ENCODE data around the gene MST1R.

MST1R gene

DNA sequence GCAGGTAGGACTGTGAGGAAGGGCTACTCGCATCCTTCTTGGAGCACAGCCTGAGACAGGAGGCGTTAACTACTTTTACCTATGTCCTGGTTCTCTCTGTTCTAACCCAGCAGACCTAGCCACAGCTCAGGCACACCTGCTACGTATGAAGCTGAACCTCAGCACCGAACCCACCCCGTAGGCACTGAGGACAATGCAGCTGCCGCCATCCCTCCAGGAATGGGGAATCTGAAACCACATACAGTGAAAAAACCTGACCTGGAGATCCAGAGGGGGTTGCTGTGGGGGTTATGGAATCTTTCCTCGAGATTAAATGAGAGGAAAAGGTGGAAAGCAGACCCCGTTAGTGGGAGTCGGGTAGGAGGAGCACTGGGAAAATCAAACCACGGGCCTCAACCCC lies 14.4 kb downstream of the MST1R start:
- Histone ChIP-seq H3K9ac (ENCODE audit: low read length) (no peak overlapping the region), H3K27ac (ENCODE audit: low read depth, low read length, poor library complexity, severe bottlenecking) (no peak overlapping the region), H3K9me3 (ENCODE audit: low read length) (no peaks in the 10 kb centered on the region)

DNA sequence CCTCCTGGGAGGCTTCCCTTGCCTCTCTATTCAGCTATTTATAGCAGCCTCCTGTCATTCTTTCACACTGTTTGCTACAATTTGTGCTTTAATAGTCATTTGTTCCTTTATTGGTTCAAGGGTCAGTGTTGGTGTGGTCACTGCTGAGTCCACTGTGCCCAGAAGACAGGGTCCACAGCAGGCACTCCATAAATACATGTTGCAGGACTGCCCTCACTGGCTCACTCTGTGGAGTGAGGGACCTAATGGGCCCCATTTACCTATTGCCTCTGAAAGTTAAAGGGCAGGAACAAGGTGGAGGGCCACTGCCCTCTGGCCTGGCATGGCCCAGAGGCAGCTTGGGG lies 16.8 kb downstream of the MST1R start:
- H3K4me2 ChIP-seq (ENCODE audit: low read length): no peak overlapping the region
- TF ChIP-seq CTCF (IDR thresholded peaks at IDR 0.05; ENCODE audit: low read length): no peak
- TF ChIP-seq EZH2 (IDR thresholded peaks at IDR 0.05; ENCODE audit: borderline replicate concordance, low read length): no peak

More for the DNA sequence above, 14.4 kb downstream of the MST1R start:
- Histone ChIP-seq H4K20me1 (ENCODE audit: insufficient read depth, low read length) (no peaks in the 10 kb centered on the region), H3K4me2 (ENCODE audit: low read length) (no peak overlapping the region), H3K4me1 (ENCODE audit: insufficient read depth, low read length, severe bottlenecking) (no peaks in the 10 kb centered on the region), H3K27me3 (ENCODE audit: insufficient read depth, low read length) (no peaks in the 10 kb centered on the region), H2AFZ (ENCODE audit: low read length) (no peak overlapping the region), H3K9me2 (ENCODE audit: low read depth, low read length) (no peaks in the 10 kb centered on the region), H3K36me3 (ENCODE audit: insufficient read depth, low read length) (no peaks in the 10 kb centered on the region), H3K4me3 (ENCODE audit: low read depth, low read length, poor library complexity, severe bottlenecking) (no peak overlapping the region), H3K79me2 (ENCODE audit: insufficient read depth, low read length) (no peaks in the 10 kb centered on the region), H3F3A (ENCODE audit: insufficient read depth, low read length) (no peaks in the 10 kb centered on the region)
- TF ChIP-seq CTCF (IDR thresholded peaks at IDR 0.05; ENCODE audit: low read length) (no peak), EZH2 (IDR thresholded peaks at IDR 0.05; ENCODE audit: borderline replicate concordance, low read length) (no peak)

DNA sequence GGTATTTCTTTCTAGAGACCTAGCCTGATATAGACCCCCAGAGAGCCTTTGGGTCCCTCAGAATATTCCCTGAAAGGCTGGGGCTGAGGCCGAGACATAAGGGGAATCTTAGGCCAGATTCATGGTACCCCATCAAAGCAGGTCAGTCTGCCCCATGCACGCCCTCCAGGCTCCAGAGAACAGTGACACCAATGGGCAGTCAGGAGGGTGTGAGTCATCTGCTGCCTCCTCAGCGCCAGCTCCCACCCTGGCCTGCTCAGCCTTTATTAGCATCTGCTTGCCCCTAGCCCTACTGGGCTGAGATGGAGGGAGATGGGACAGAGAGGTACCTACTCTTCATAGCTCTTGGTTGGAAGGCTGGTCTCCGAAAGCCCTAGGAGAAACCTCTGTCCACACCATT lies 19.7 kb downstream of the MST1R start:
- no peaks in the 10 kb centered on the region for H4K20me1 ChIP-seq (ENCODE audit: insufficient read depth, low read length)
- H3K27me3 ChIP-seq (ENCODE audit: insufficient read depth, low read length): no peaks in the 10 kb centered on the region
- H3K9me3 ChIP-seq (ENCODE audit: low read length): no peaks in the 10 kb centered on the region

More for the DNA sequence above, 16.8 kb downstream of the MST1R start:
- Histone ChIP-seq H3K9me3 (ENCODE audit: low read length) (no peaks in the 10 kb centered on the region), H3K27me3 (ENCODE audit: insufficient read depth, low read length) (no peaks in the 10 kb centered on the region), H3K4me1 (ENCODE audit: insufficient read depth, low read length, severe bottlenecking) (no peaks in the 10 kb centered on the region), H3F3A (ENCODE audit: insufficient read depth, low read length) (no peaks in the 10 kb centered on the region), H3K79me2 (ENCODE audit: insufficient read depth, low read length) (no peaks in the 10 kb centered on the region), H3K4me3 (ENCODE audit: low read depth, low read length, poor library complexity, severe bottlenecking) (no peak overlapping the region), H3K9me2 (ENCODE audit: low read depth, low read length) (no peaks in the 10 kb centered on the region), H3K36me3 (ENCODE audit: insufficient read depth, low read length) (no peaks in the 10 kb centered on the region), H3K27ac (ENCODE audit: low read depth, low read length, poor library complexity, severe bottlenecking) (no peak overlapping the region), H2AFZ (ENCODE audit: low read length) (no peak overlapping the region), H4K20me1 (ENCODE audit: insufficient read depth, low read length) (no peaks in the 10 kb centered on the region), H3K9ac (ENCODE audit: low read length) (no peak overlapping the region)

More for the DNA sequence above, 19.7 kb downstream of the MST1R start:
- no peak overlapping the region for H3K27ac ChIP-seq (ENCODE audit: low read depth, low read length, poor library complexity, severe bottlenecking)
- H2AFZ ChIP-seq (ENCODE audit: low read length): no peak overlapping the region
- no peaks in the 10 kb centered on the region for H3F3A ChIP-seq (ENCODE audit: insufficient read depth, low read length)
- no peak overlapping the region for H3K4me2 ChIP-seq (ENCODE audit: low read length)
- no peak overlapping the region for H3K4me3 ChIP-seq (ENCODE audit: low read depth, low read length, poor library complexity, severe bottlenecking)
- H3K9me2 ChIP-seq (ENCODE audit: low read depth, low read length): no peaks in the 10 kb centered on the region
- H3K4me1 ChIP-seq (ENCODE audit: insufficient read depth, low read length, severe bottlenecking): no peaks in the 10 kb centered on the region
- no peak overlapping the region for H3K9ac ChIP-seq (ENCODE audit: low read length)
- H3K36me3 ChIP-seq (ENCODE audit: insufficient read depth, low read length): no peaks in the 10 kb centered on the region
- H3K79me2 ChIP-seq (ENCODE audit: insufficient read depth, low read length): no peaks in the 10 kb centered on the region
- no peak for TF ChIP-seq EZH2 (IDR thresholded peaks at IDR 0.05; ENCODE audit: borderline replicate concordance, low read length)
- TF ChIP-seq CTCF (IDR thresholded peaks at IDR 0.05; ENCODE audit: low read length): no peak
